Tibial nerve (tissue), 4 donors: Measurements from ENCODE around the gene SLTM. TPM values are rescaled to one million over a fixed set of nuclear protein-coding genes. Genes with fewer than 3 reads are reported as not detected.
"Not testable (repeated sequence)": the region's sequence is repeated elsewhere in the genome, so short reads cannot be mapped to it uniquely, and the experiment has no call there.

Experiments used
- DNase-seq, 2 donors: peaks; one replicate each; pipeline ENCODE4 v3.0.0-alpha.2; 2019; ENCODE audit warnings: low spot score in 2 of 2
- H3K27ac ChIP-seq, 4 donors: fragments of 200-600 bp; sonication (generic) in 3 of 4; one replicate each; pipeline ENCODE4 v1.5.1; 2017 to 2019; ENCODE audit warnings: mild to moderate bottlenecking in 1 of 4
- H3K27me3 ChIP-seq, 2 donors: fragments of 200-600 bp; sonication (generic) in 1 of 2; one replicate each; pipeline versions ENCODE4 v1.5.1 to v1.6.0; 2017 to 2019
- H3K36me3 ChIP-seq, 3 donors: fragments of 200-600 bp; sonication (generic); one replicate each; pipeline ENCODE4 v1.5.1; 2018 to 2019
- H3K4me1 ChIP-seq, 4 donors: fragments of 200-600 bp; sonication (generic) in 3 of 4; one replicate each; pipeline ENCODE4 v1.5.1; 2017 to 2019
- H3K4me3 ChIP-seq, 4 donors: fragments of 200-600 bp; sonication (generic) in 3 of 4; one replicate each; pipeline ENCODE4 v1.5.1; 2017 to 2019; ENCODE audit warnings: mild to moderate bottlenecking in 1 of 4, moderate library complexity in 1 of 4
- H3K9me3 ChIP-seq, 4 donors: fragments of 200-600 bp; sonication (generic) in 3 of 4; one replicate each; pipeline ENCODE4 v1.5.1; 2017 to 2019
- EP300 ChIP-seq, 2 donors: sonication (generic); formaldehyde crosslinking; IDR thresholded peaks; one replicate each; pipeline ENCODE4 v1.6.1; 2017; ENCODE audit warnings: antibody characterized with exemption in 2 of 2, mild to moderate bottlenecking in 1 of 2
- POLR2A ChIP-seq, 2 donors: fragments of 450-650 bp; IDR thresholded peaks; one replicate each; pipeline ENCODE4 v1.6.1; 2017; ENCODE audit warnings: antibody characterized with exemption in 2 of 2, mild to moderate bottlenecking in 2 of 2, moderate library complexity in 2 of 2
- WGBS, 2 donors: methylation state at CpG; one replicate each; pipeline ENCODE4 v1.1.5; 2018; 5-methylcytosine and 5-hydroxymethylcytosine counted together
- total RNA-seq, 4 donors: library from RNA; depleted of rRNA; stranded (reverse); fragments of >200 nt; gene quantifications; one replicate each; pipeline ENCODE4 v1.1.0, GENCODE V29; 2016
- TF ChIP-seq, protein P1 (sequence below), 5 experiments: fragments of 200-600 bp in 3 of 5; fragments of 450-650 bp in 2 of 5; sonication (generic) in 3 of 5; IDR thresholded peaks; one replicate each; pipeline ENCODE4 v1.5.1; 2016 to 2019; ENCODE audit warnings: antibody characterized with exemption in 5 of 5, mild to moderate bottlenecking in 3 of 5, moderate library complexity in 2 of 5

SLTM gene
- total RNA-seq, 4 donors from 2014 or later = 87.9 to 126 (median 115) TPM

GRCh38 chr15:58854593-58854992 lies 78.9 kb downstream of the SLTM start:
- H3K9me3 ChIP-seq = no peaks in the 10 kb centered on the region
- H3K36me3 ChIP-seq = peaks cover 0 to 40% (median 0%) of the 10 kb centered on the region in 3 donors
- peak overlapping the region in 3 of 4 donors; percentile 47 to 80 (median 64) for H3K27ac ChIP-seq
- 41 to 53% methylated on average over 4 of the region's 4 CpGs for WGBS, 2 donors
- no peaks in the 10 kb centered on the region for H3K27me3 ChIP-seq
- peaks cover 0 to 9% (median 0%) of the 10 kb centered on the region in 4 donors for H3K4me1 ChIP-seq
- no peak overlapping the region for H3K4me3 ChIP-seq
- DNase-seq = no peak
- TF ChIP-seq EP300 (IDR thresholded peaks at IDR 0.05) (peak in 1 of 2 donors; percentile 21), POLR2A (IDR thresholded peaks at IDR 0.05) (no peak)
- TF ChIP-seq, protein P1, sequence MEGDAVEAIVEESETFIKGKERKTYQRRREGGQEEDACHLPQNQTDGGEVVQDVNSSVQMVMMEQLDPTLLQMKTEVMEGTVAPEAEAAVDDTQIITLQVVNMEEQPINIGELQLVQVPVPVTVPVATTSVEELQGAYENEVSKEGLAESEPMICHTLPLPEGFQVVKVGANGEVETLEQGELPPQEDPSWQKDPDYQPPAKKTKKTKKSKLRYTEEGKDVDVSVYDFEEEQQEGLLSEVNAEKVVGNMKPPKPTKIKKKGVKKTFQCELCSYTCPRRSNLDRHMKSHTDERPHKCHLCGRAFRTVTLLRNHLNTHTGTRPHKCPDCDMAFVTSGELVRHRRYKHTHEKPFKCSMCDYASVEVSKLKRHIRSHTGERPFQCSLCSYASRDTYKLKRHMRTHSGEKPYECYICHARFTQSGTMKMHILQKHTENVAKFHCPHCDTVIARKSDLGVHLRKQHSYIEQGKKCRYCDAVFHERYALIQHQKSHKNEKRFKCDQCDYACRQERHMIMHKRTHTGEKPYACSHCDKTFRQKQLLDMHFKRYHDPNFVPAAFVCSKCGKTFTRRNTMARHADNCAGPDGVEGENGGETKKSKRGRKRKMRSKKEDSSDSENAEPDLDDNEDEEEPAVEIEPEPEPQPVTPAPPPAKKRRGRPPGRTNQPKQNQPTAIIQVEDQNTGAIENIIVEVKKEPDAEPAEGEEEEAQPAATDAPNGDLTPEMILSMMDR (IDR thresholded peaks at IDR 0.05) = no peak

- Histone ChIP-seq H3K4me3 (no peak overlapping the region), H3K36me3 (peaks cover 0 to 60% (median 0%) of the 10 kb centered on the region in 3 donors), H3K9me3 (no peaks in the 10 kb centered on the region), H3K4me1 (peaks cover 0 to 9% (median 0%) of the 10 kb centered on the region in 4 donors), H3K27me3 (no peaks in the 10 kb centered on the region), H3K27ac (no peak overlapping the region)
- TF ChIP-seq POLR2A (IDR thresholded peaks at IDR 0.05) = no peak
- no peak for TF ChIP-seq EP300 (IDR thresholded peaks at IDR 0.05)
- TF ChIP-seq, protein P1 (IDR thresholded peaks at IDR 0.05) = no peak
- 68 to 80% methylated on average over 5 of the region's 5 CpGs for WGBS, 2 donors
- no peak for DNase-seq
Observed at GRCh38 chr15:58852347-58852746, 81.1 kb downstream of the SLTM start.

DNA sequence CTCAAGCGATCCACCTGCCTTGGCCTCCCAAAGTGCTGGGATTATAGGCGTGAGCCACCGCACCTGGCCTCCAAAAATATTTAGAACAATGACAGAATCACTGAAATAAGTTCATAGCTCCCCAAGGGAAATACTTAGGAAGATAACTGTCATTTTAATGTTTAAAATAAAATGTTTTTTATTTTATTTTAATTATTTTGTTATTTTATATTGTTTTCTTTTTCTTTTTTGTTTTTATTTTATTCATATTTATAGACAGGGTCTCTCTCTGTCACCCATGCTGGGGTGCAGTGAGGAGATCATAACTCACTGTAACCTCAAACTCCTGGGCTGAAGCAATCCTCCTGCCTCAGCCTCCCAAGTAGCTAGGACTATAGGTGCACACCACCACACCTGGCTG lies 82.3 kb downstream of the SLTM start:
- not testable (repeated sequence) for H3K9me3 ChIP-seq, H3K4me1 ChIP-seq, H3K4me3 ChIP-seq, H3K27ac ChIP-seq, H3K27me3 ChIP-seq, DNase-seq
- WGBS, 2 donors = 99% methylated on average over 3 of the region's 3 CpGs
- peaks cover 0 to 65% (median 0%) of the 10 kb centered on the region in 3 donors for H3K36me3 ChIP-seq

DNA sequence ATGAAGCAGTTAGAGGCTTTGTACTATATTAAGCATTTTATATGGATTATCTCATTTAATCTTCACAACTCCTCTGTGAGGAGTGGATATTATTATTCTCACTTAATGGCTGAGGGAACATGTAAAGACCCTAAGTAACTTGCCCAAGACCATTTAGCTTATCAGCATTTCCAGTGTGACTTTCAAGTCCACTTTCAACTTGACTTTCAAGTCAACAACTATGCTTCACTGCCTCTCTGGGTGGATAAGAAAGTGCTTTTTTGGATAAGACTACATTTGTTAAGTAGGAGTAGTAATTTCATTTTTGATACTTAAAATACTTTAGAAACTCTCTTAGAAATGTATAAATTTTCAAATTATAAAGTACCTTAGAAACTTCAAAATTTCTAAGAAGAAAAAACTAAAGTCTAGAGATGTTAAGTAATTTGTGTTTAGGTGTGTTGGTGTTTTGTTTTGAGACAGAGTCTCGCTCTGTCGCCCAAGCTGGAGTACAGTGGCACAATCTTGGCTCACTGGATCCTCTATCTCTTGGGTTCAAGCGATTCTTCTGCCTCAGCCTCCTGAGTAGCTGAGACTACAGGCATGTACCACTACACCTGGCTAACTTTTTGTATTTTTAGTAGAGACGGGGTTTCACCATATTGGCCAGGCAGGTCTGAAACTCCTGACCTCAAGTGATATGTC lies 90.6 kb downstream of the SLTM start:
- WGBS, 2 donors = 95 to 99% methylated on average over 4 of the region's 4 CpGs

DNA sequence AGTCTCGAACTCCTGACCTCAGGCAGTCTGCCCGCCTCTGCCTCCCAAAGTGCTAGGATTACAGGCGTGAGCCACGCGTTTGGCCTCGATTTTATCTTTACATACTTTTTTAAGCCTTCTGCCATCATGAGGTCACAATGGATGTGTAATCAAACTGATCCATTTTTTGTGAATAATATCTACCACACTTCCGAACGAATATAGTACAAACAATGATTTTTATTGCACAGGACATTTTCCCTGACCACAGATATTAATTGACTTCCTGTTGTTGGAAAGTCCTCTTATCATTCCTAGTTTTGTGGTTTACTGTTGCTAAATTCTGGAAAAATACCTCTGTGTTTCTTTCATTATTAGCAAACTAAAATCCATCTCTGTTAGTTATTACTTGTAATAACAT lies 93.4 kb downstream of the SLTM start:
- Histone ChIP-seq H3K27ac (no peak overlapping the region), H3K36me3 (peaks cover 0 to 28% (median 0%) of the 10 kb centered on the region in 3 donors), H3K4me3 (no peak overlapping the region), H3K9me3 (no peaks in the 10 kb centered on the region), H3K27me3 (no peaks in the 10 kb centered on the region), H3K4me1 (no peaks in the 10 kb centered on the region)
- no peak for DNase-seq
- WGBS, 2 donors = 76 to 78% methylated on average over 8 of the region's 8 CpGs
- TF ChIP-seq EP300 (IDR thresholded peaks at IDR 0.05) = no peak
- TF ChIP-seq, protein P1 (IDR thresholded peaks at IDR 0.05) = no peak
- TF ChIP-seq POLR2A (IDR thresholded peaks at IDR 0.05) = no peak

More for the DNA sequence above, 90.6 kb downstream of the SLTM start:
- Histone ChIP-seq H3K4me1 (no peaks in the 10 kb centered on the region), H3K27ac (no peak overlapping the region), H3K27me3 (no peaks in the 10 kb centered on the region), H3K4me3 (no peak overlapping the region), H3K9me3 (no peaks in the 10 kb centered on the region), H3K36me3 (peaks cover 0 to 33% (median 0%) of the 10 kb centered on the region in 3 donors)
- TF ChIP-seq, protein P1 (IDR thresholded peaks at IDR 0.05) = no peak
- no peak for TF ChIP-seq POLR2A (IDR thresholded peaks at IDR 0.05)
- no peak for TF ChIP-seq EP300 (IDR thresholded peaks at IDR 0.05)
- no peak for DNase-seq
